HepG2 (cell line): Measurements from ENCODE around the gene PIWIL1. TPM values are rescaled to one million over a fixed set of nuclear protein-coding genes. Genes with fewer than 3 reads are reported as not detected.

ENCODE experiments used
- ATAC-seq: fragments of 200-7000 bp; cut with Tn5 transposase; 3 replicates; pipeline ENCODE4 v1.9.1; 2020; ENCODE audit warnings: mild to moderate bottlenecking, moderate library complexity
- BruUV-seq: library from RNA; stranded (reverse); fragments of 400-500 nt; replicated peaks from 2 replicates; lab custom pipeline; 2021; lab: Mats Ljungman, UMichigan
- CTCF ChIA-PET: fragments of 300-600 bp; formaldehyde crosslinking; extraction: SDS; loops from one replicate; lab custom pipeline; 2021; ENCODE audit warnings: low total read pairs, inconsistent platforms, low intra/inter-chr PET ratio; lab: Yijun Ruan, JAX
- POLR2A ChIA-PET: fragments of 350-600 bp; sonication (Branson Sonifier 250); formaldehyde crosslinking; loops from one replicate; lab custom pipeline; 2020; ENCODE audit warnings: antibody characterized with exemption, inconsistent platforms; lab: Yijun Ruan, JAX
- DNase-seq: peaks from one replicate; pipeline ENCODE4 v3.0.0-alpha.2; 2015; ENCODE audit warnings: low spot score
- FAIRE-seq: peaks from 3 replicates; lab custom pipeline; 2011; peaks lifted over from hg19 to GRCh38; lab: Jason Lieb, UNC
- H2AFZ ChIP-seq: one replicate; pipeline ENCODE4 v1.6.1; 2011; ENCODE audit warnings: low read length, inconsistent platforms
- H3K27ac ChIP-seq: fragments of 300-600 bp; 3 replicates; pipeline ENCODE4 v1.8.0; 2011; ENCODE audit warnings: mixed run types, mild to moderate bottlenecking, mixed read lengths, low read length, inconsistent platforms; ENCODE audit not compliant: insufficient read depth; ENCODE audit errors: extremely low read length
- H3K27me3 ChIP-seq, 2 experiments: fragments of 200-600 bp in 1 of 2; 2 replicates in 1 of 2; 3 replicates in 1 of 2; pipeline versions ENCODE4 v1.6.0 to v1.8.0; 2011; ENCODE audit warnings: low read length in 2 of 2, mild to moderate bottlenecking in 2 of 2, moderate library complexity in 2 of 2, inconsistent platforms in 1 of 2; ENCODE audit not compliant: insufficient read depth in 2 of 2, control insufficient read depth in 1 of 2
- H3K36me3 ChIP-seq, 2 experiments: fragments of 200-600 bp in 1 of 2; replicated peaks in 1 of 2; 2 replicates in 1 of 2; 3 replicates in 1 of 2; pipeline versions ENCODE4 v1.5.1 to v1.8.0; 2011; ENCODE audit warnings: low read length in 2 of 2, inconsistent platforms in 1 of 2; ENCODE audit not compliant: insufficient read depth in 2 of 2, control insufficient read depth in 1 of 2
- H3K4me1 ChIP-seq: 2 replicates; pipeline ENCODE4 v1.5.1; 2012; ENCODE audit warnings: low read length, inconsistent platforms; ENCODE audit not compliant: insufficient read depth
- H3K4me2 ChIP-seq: 2 replicates; pipeline ENCODE4 v1.6.0; 2011; ENCODE audit warnings: low read depth, low read length, inconsistent platforms
- H3K4me3 ChIP-seq, 3 experiments: fragments of 200-600 bp in 1 of 3; sonication (generic), shearing (Covaris generic) in 1 of 3; replicated peaks in 1 of 3; 2 replicates each; pipeline ENCODE4 v1.5.1; 2011 to 2016; ENCODE audit warnings: low read length in 3 of 3, inconsistent platforms in 2 of 3, low read depth in 2 of 3, mild to moderate bottlenecking in 2 of 3, control low read depth in 1 of 3, mixed read lengths in 1 of 3; ENCODE audit not compliant: insufficient read depth in 1 of 3
- H3K79me2 ChIP-seq: one replicate; pipeline ENCODE4 v1.6.1; 2011; ENCODE audit warnings: low read length, inconsistent platforms; ENCODE audit not compliant: insufficient read depth
- H3K9ac ChIP-seq: 2 replicates; pipeline ENCODE4 v1.6.0; 2011; ENCODE audit warnings: mild to moderate bottlenecking, low read depth, low read length, inconsistent platforms; ENCODE audit not compliant: insufficient read depth
- H3K9me3 ChIP-seq: 2 replicates; pipeline ENCODE4 v1.5.1; 2012; ENCODE audit warnings: mild to moderate bottlenecking, low read length
- H4K20me1 ChIP-seq: 2 replicates; pipeline ENCODE4 v1.6.0; 2011; ENCODE audit warnings: inconsistent platforms, mild to moderate bottlenecking, low read length, moderate library complexity; ENCODE audit not compliant: insufficient read depth
- NFATC3 ChIP-seq: sonication (generic); formaldehyde crosslinking; IDR thresholded peaks from 2 replicates; pipeline ENCODE4 v1.5.1; 2020; ENCODE audit warnings: mild to moderate bottlenecking, missing genetic modification reagents
- ZNF414 ChIP-seq: sonication (generic); formaldehyde crosslinking; IDR thresholded peaks from 2 replicates; pipeline ENCODE4 v1.5.0; 2020; ENCODE audit warnings: missing genetic modification reagents
- ZNF512B ChIP-seq: sonication (generic); formaldehyde crosslinking; IDR thresholded peaks from 2 replicates; pipeline ENCODE4 v1.5.1; 2020; ENCODE audit warnings: missing genetic modification reagents, mild to moderate bottlenecking, borderline replicate concordance
- ZNF605 ChIP-seq: sonication (generic); formaldehyde crosslinking; IDR thresholded peaks from 2 replicates; pipeline ENCODE4 v1.8.0; 2022; ENCODE audit warnings: mild to moderate bottlenecking, missing genetic modification reagents
- ZNF773 ChIP-seq: sonication (generic); formaldehyde crosslinking; IDR thresholded peaks from 2 replicates; pipeline ENCODE4 v1.4.0; 2020; ENCODE audit warnings: missing genetic modification reagents, borderline replicate concordance
- WGBS: methylation state at CpG from one replicate; pipeline ENCODE4 v1.1.6; 2017; ENCODE audit warnings: low lambda C conversion rate; 5-methylcytosine and 5-hydroxymethylcytosine counted together
- in situ Hi-C: cut with HindIII; loops from 2 replicates; pipeline ENCODE4 v1.10.0; 2017; ENCODE audit warnings: low pct_unique_long_range_greater_than_20kb; ENCODE audit not compliant: extremely low pct_ligation_motif_present
- intact Hi-C: fragments of 100-400 bp; cut with micrococcal nuclease; formaldehyde crosslinking; loops from one replicate; pipeline ENCODE4 v1.10.0; 2022; ENCODE audit not compliant: unreplicated experiment
- polyA plus RNA-seq, 8 experiments: library from polyadenylated mRNA; depleted of rRNA in 3 of 8; stranded (reverse) in 7 of 8; unstranded in 1 of 8; fragments of >200 nt; fragmentation: Illumina TruSeq in 4 of 8; extraction: Trizol in 4 of 8; gene quantifications; 2 replicates each; pipeline versions ENCODE4 v1.2.1 to v1.2.3, GENCODE V29; 2011 to 2016; ENCODE audit warnings: low read depth in 4 of 8, missing spikeins in 1 of 8, mixed read lengths in 1 of 8; ENCODE audit not compliant: insufficient read depth in 1 of 8
- total RNA-seq, 5 experiments: library from RNA; depleted of rRNA; stranded (reverse); fragments of >200 nt; fragmentation: Illumina TruSeq; extraction: Trizol; gene quantifications; 2 replicates each; pipeline ENCODE4 v1.2.3, GENCODE V29; 2016; ENCODE audit warnings: low read depth in 1 of 5

PIWIL1 gene
- total and polyA plus RNA-seq, 2 of the 13 experiments (the other 11 are each of a cell fraction or from before 2014, with no cell fraction given): not detected

GRCh38 chr12:130301559-130301958 is 36.1 kb upstream of the PIWIL1 start:
- no peak overlapping the region for H3K4me3 ChIP-seq
- intact Hi-C loops (no loop called here), in situ Hi-C loops (no loop called here)
- ATAC-seq (no peak), FAIRE-seq (no peak), DNase-seq (no peak)
- H3K9ac ChIP-seq: no peak overlapping the region
- H3K27me3 ChIP-seq: peaks cover 0 to 17% of the 10 kb centered on the region in 2 experiments; a peak in 3 of 5 replicates
- ChIA-PET CTCF (no interaction called here), POLR2A (no interaction called here)
- no peak overlapping the region for H3K4me2 ChIP-seq
- H3K79me2 ChIP-seq: no peaks in the 10 kb centered on the region
- H2AFZ ChIP-seq: no peak overlapping the region
- H3K9me3 ChIP-seq: no peaks in the 10 kb centered on the region
- H3K4me1 ChIP-seq: no peaks in the 10 kb centered on the region
- no peaks in the 10 kb centered on the region for H3K36me3 ChIP-seq
- no TSS peak for BruUV-seq
- no peaks in the 10 kb centered on the region for H4K20me1 ChIP-seq
- H3K27ac ChIP-seq: no peak overlapping the region
- no peak for TF ChIP-seq ZNF512B (CRISPR knock-in tag)
- no peak for TF ChIP-seq ZNF605 (CRISPR knock-in tag)
- 33% methylated on average over 11 of the region's 14 CpGs for WGBS

- no peak overlapping the region for H3K9ac ChIP-seq
- no peaks in the 10 kb centered on the region for H3K9me3 ChIP-seq
- H3K4me1 ChIP-seq: no peaks in the 10 kb centered on the region
- no peak for ATAC-seq
- no peak for FAIRE-seq
- H4K20me1 ChIP-seq: no peaks in the 10 kb centered on the region
- intact Hi-C loops: no loop called here
- DNase-seq: no peak
- CTCF ChIA-PET: no interaction called here
- no peaks in the 10 kb centered on the region for H3K36me3 ChIP-seq
- no peak overlapping the region for H2AFZ ChIP-seq
- H3K27ac ChIP-seq: no peak overlapping the region
- no peaks in the 10 kb centered on the region for H3K79me2 ChIP-seq
- BruUV-seq: no TSS peak
- no peak overlapping the region for H3K4me2 ChIP-seq
- H3K27me3 ChIP-seq: peaks cover 0 to 28% of the 10 kb centered on the region in 2 experiments; a peak in 3 of 5 replicates
- in situ Hi-C loops: no loop called here
- WGBS: 55% methylated on average over 8 of the region's 8 CpGs
- H3K4me3 ChIP-seq: no peak overlapping the region
- POLR2A ChIA-PET: no interaction called here
- TF ChIP-seq NFATC3 (no peak), ZNF773 (CRISPR knock-in tag) (no peak), ZNF414 (no peak)
Measured at GRCh38 chr12:130303781-130304180, 33.9 kb upstream of the PIWIL1 start.
